Brain microvascular endothelial cell (primary cell): Measurements from ENCODE around the gene SLC25A30.
A peak's percentile ranks its signal among the peaks of the same experiment; 100 is the strongest.

Experiments used
- DNase-seq: peaks from one replicate; pipeline ENCODE4 v3.0.0-alpha.2; 2020
- H3K27ac ChIP-seq: fragments of 250-450 bp; sonication (Bioruptor Pico); 2 replicates; pipeline ENCODE4 v1.5.1; 2020; ENCODE audit warnings: mild to moderate bottlenecking, moderate library complexity
- H3K27me3 ChIP-seq: fragments of 250-450 bp; sonication (Bioruptor Pico); replicated peaks from 2 replicates; pipeline ENCODE4 v1.5.1; 2020; ENCODE audit warnings: mild to moderate bottlenecking
- H3K36me3 ChIP-seq: fragments of 250-450 bp; sonication (Bioruptor Pico); replicated peaks from 2 replicates; pipeline ENCODE4 v1.5.1; 2020; ENCODE audit warnings: mild to moderate bottlenecking
- H3K4me3 ChIP-seq: 2 replicates; pipeline ENCODE4 v1.5.1; 2011; ENCODE audit warnings: low read depth, mild to moderate bottlenecking, control low read depth, low read length, moderate library complexity
- in situ Hi-C: cut with HindIII; loops from 2 replicates; pipeline ENCODE4 v1.10.0; 2017; ENCODE audit warnings: low sequenced_read_pairs, low pct_ligation_motif_present
- TF ChIP-seq, protein P1 (sequence below): IDR thresholded peaks from 2 replicates; pipeline ENCODE4 v1.5.1; 2011; ENCODE audit warnings: low read depth, mild to moderate bottlenecking, moderate library complexity, low read length, control low read depth, inconsistent platforms; ENCODE audit errors: missing control alignments

Gene SLC25A30

DNA sequence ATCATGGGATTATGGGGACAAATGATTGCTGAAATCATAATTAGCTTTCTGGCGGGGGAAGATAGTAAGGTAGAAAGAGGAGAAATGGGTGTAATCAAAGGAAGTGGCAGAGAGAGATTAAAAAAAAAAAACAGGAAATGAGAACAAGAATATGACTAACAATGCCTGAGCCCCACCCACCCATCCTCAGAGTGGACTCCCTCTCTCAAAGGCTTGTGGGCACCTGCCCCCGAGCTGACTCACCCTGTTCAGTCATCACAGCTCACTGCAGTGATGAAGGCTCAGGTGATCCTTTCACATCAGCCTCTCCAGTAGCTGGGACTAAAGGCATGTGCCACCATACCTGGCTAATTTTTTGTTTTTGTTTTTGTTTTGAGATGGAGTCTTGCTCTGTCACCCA, 50.8 kb downstream of the SLC25A30 start:
- H3K27ac ChIP-seq = peak overlapping the region; percentile 35

DNA sequence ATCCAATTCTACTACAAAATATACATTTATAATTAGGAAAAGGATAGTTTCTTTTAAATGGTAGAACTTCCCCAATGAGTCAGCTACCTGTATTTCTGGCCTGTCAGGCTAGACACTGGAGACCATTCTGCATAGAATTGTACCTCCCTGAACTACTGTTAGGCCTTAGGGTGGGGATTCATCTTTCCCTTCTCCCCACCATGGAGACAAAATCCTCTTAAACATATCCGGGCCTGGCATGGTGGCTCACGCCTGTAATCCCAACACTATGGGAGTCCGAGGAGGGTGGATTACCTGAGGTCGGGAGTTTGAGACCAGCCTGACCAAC, 52.7 kb downstream of the SLC25A30 start:
- Histone ChIP-seq H3K36me3 (peaks cover 6% of the 10 kb centered on the region), H3K27me3 (no peaks in the 10 kb centered on the region), H3K4me3 (no peak overlapping the region), H3K27ac (no peak overlapping the region)
- TF ChIP-seq, protein P1, sequence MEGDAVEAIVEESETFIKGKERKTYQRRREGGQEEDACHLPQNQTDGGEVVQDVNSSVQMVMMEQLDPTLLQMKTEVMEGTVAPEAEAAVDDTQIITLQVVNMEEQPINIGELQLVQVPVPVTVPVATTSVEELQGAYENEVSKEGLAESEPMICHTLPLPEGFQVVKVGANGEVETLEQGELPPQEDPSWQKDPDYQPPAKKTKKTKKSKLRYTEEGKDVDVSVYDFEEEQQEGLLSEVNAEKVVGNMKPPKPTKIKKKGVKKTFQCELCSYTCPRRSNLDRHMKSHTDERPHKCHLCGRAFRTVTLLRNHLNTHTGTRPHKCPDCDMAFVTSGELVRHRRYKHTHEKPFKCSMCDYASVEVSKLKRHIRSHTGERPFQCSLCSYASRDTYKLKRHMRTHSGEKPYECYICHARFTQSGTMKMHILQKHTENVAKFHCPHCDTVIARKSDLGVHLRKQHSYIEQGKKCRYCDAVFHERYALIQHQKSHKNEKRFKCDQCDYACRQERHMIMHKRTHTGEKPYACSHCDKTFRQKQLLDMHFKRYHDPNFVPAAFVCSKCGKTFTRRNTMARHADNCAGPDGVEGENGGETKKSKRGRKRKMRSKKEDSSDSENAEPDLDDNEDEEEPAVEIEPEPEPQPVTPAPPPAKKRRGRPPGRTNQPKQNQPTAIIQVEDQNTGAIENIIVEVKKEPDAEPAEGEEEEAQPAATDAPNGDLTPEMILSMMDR = no peak
- in situ Hi-C loops = no loop called here
- DNase-seq = no peak

More for the DNA sequence above, 50.8 kb downstream of the SLC25A30 start:
- no peaks in the 10 kb centered on the region for H3K27me3 ChIP-seq
- H3K36me3 ChIP-seq = peaks cover 6% of the 10 kb centered on the region
- in situ Hi-C loops = no loop called here
- TF ChIP-seq, protein P1 = no peak
- DNase-seq = peak; percentile 91
- no peak overlapping the region for H3K4me3 ChIP-seq

DNA sequence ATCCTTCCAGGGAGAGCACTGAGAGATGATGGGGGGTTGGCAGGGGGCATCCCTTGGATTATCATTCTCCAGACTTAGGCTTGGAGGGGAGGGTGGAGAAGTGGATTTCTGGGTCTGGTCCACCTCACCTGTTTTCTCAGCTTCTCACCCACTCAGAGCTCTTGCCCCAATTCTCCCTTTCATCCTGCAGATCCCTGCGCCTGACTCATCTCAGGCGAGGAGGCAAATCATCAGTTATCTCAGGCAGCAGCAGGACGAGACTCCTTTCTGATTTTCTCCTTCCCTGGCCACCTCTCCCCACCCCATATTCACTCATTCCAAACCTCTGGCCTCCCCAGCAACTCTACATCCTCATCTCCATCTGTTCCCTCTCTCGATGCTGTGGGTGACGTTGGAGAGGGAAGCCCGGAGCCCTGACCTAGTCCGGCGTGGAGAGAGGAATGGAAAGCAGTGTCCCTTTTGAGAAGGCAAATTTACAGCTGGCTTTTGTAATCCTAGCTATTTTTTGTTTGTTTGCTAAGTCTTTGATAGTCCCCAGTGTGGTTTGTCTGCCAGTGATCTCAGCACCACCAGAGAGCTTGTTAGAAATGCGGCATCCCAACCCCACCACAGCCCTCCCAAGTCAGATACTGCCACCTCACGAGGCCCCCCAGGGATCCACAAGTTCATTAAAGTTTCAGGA, 53.2 kb downstream of the SLC25A30 start:
- peaks cover 6% of the 10 kb centered on the region for H3K36me3 ChIP-seq
- H3K27me3 ChIP-seq = no peaks in the 10 kb centered on the region
- DNase-seq = no peak
- H3K4me3 ChIP-seq = no peak overlapping the region
- H3K27ac ChIP-seq = no peak overlapping the region
- in situ Hi-C loops = no loop called here
- TF ChIP-seq, protein P1 = no peak

DNA sequence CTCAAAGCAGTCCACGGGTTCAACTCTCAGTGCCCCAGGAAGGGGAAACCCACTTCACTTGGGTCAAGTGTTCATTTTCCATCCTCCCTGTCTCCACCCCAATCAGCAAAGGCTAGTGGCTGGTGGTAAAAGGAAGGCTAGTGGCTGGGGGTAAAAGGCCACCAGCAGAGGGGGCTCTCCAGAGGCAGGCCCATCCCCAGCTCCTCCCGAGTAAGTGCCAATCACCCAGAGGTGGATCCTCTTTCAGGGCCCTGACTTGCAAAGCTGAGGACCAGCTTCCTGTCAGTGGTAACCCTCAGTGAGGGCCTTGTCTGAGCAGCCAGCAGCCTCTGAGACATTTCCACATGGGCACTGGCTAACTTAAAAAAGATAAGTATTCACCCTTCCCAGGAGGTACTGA, 55.2 kb downstream of the SLC25A30 start:
- Histone ChIP-seq H3K27me3 (no peaks in the 10 kb centered on the region), H3K27ac (no peak overlapping the region), H3K36me3 (peaks cover 6% of the 10 kb centered on the region), H3K4me3 (no peak overlapping the region)
- TF ChIP-seq, protein P1 = peak; percentile 23
- no peak for DNase-seq
- in situ Hi-C loops = no loop called here

DNA sequence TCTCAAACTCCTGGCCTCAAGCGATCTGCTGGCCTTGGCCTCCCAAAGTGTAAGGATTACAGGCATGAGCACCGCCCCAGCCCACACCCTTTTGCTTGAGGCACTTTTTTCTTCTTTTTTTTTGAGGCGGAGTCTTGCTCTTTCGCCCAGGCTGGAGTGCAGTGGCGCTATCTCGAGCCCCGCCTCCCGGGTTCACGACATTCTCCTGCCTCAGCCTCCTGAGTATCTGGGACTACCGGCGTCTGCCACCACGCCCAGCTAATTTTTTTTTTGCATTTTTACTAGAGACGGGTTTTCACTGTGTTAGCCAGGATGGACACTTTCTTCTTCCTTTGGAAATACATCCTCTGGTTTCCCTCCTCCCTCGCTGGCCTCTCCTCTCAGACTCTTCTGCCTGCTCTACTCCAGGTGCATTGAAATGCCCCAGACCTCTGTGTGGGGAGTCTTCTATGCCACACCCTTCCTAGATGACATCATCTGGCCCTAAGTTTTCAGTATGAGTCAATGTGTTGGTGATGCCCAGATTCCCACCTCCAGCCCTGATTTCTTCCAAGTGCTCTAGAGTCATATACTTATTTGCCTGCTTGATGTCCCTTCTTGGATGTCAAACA, 56.5 kb downstream of the SLC25A30 start:
- no peak for DNase-seq
- in situ Hi-C loops = no loop called here
- H3K36me3 ChIP-seq = peaks cover 9% of the 10 kb centered on the region
- H3K27me3 ChIP-seq = no peaks in the 10 kb centered on the region
- TF ChIP-seq, protein P1 = no peak
- no peak overlapping the region for H3K27ac ChIP-seq
- no peak overlapping the region for H3K4me3 ChIP-seq
